HEK293T (cell line): ENCODE measurements around the gene CDCA5.

Experiments
- ARNT ChIP-seq: fragments of 450-650 bp; IDR thresholded peaks from 2 replicates; pipeline ENCODE4 v1.6.1; 2017; ENCODE audit warnings: mild to moderate bottlenecking
- BHLHE40 ChIP-seq: fragments of 450-650 bp; IDR thresholded peaks from 2 replicates; pipeline ENCODE4 v1.6.1; 2016; ENCODE audit warnings: mild to moderate bottlenecking, moderate library complexity, borderline replicate concordance
- ELF4 ChIP-seq: fragments of 450-650 bp; IDR thresholded peaks from 2 replicates; pipeline ENCODE4 v1.6.1; 2017; ENCODE audit warnings: antibody characterized with exemption
- FOXM1 ChIP-seq: fragments of 450-650 bp; IDR thresholded peaks from 2 replicates; pipeline ENCODE4 v1.6.1; 2017; ENCODE audit warnings: mild to moderate bottlenecking, borderline replicate concordance
- LEF1 ChIP-seq: fragments of 450-650 bp; IDR thresholded peaks from 2 replicates; pipeline ENCODE4 v1.6.1; 2017; ENCODE audit warnings: mild to moderate bottlenecking, borderline replicate concordance
- PKNOX1 ChIP-seq: fragments of 450-650 bp; IDR thresholded peaks from 2 replicates; pipeline ENCODE4 v1.6.1; 2016
- SP1 ChIP-seq: fragments of 450-650 bp; IDR thresholded peaks from 2 replicates; pipeline ENCODE4 v1.6.1; 2017
- SUZ12 ChIP-seq: fragments of 450-650 bp; IDR thresholded peaks from 2 replicates; pipeline ENCODE4 v1.6.1; 2016; ENCODE audit warnings: mild to moderate bottlenecking
- ZNF384 ChIP-seq: fragments of 450-650 bp; IDR thresholded peaks from 2 replicates; pipeline ENCODE4 v1.6.1; 2016

- TF ChIP-seq SP1 (no peak), ZNF384 (peak; percentile 74), SUZ12 (no peak), FOXM1 (peak; percentile 85; the same call in 1 of the 2 replicates), LEF1 (no peak; the same call in 1 of the 2 replicates), ARNT (peak; percentile 89), ELF4 (peak; percentile 90), PKNOX1 (peak; percentile 15; the same call in 1 of the 2 replicates), BHLHE40 (no peak)
Measured at GRCh38 chr11:65095974-65096806, 12.3 kb upstream of the CDCA5 start, which contains the start of gene VPS51.
